Osteoblast (primary cell): ENCODE measurements around the gene RANBP3L. TPM values are rescaled to one million over a fixed set of nuclear protein-coding genes. Genes with fewer than 3 reads are reported as not detected.
"Not testable (repeated sequence)": the region's sequence is repeated elsewhere in the genome, so short reads cannot be mapped to it uniquely, and the experiment has no call there.

Experiments used
- DNase-seq: peaks from one replicate; pipeline ENCODE4 v3.0.0; 2011; ENCODE audit warnings: low spot score, mixed read lengths; ENCODE audit not compliant: insufficient read length; ENCODE audit errors: missing footprints
- H2AFZ ChIP-seq: 2 replicates; pipeline ENCODE4 v1.6.0; 2011; ENCODE audit warnings: mild to moderate bottlenecking, low read length
- H3K27ac ChIP-seq: 2 replicates; pipeline ENCODE4 v1.5.1; 2011; ENCODE audit warnings: mild to moderate bottlenecking, low read depth, low read length, moderate library complexity
- H3K27me3 ChIP-seq: 2 replicates; pipeline ENCODE4 v1.6.0; 2012; ENCODE audit warnings: mild to moderate bottlenecking, control low read depth, inconsistent platforms, low read length, moderate library complexity; ENCODE audit not compliant: insufficient read depth
- H3K36me3 ChIP-seq: 2 replicates; pipeline ENCODE4 v1.5.1; 2011; ENCODE audit warnings: mild to moderate bottlenecking, low read length, control low read depth, moderate library complexity; ENCODE audit not compliant: insufficient read depth
- H3K4me1 ChIP-seq: 2 replicates; pipeline ENCODE4 v1.5.1; 2011; ENCODE audit warnings: mild to moderate bottlenecking, low read length, control low read depth, moderate library complexity; ENCODE audit not compliant: insufficient read depth
- H3K4me2 ChIP-seq: 2 replicates; pipeline ENCODE4 v1.6.0; 2011; ENCODE audit warnings: mild to moderate bottlenecking, low read length; ENCODE audit not compliant: insufficient read depth
- H3K4me3 ChIP-seq: fragments of 200-600 bp; sonication (generic); 3 replicates; pipeline ENCODE4 v1.5.1; 2012; ENCODE audit warnings: mild to moderate bottlenecking, low read length, inconsistent platforms; ENCODE audit not compliant: insufficient read depth
- H3K79me2 ChIP-seq: 2 replicates; pipeline ENCODE4 v1.6.0; 2012; ENCODE audit warnings: mild to moderate bottlenecking, low read length, control low read depth, inconsistent platforms; ENCODE audit not compliant: insufficient read depth
- H3K9me3 ChIP-seq: 2 replicates; pipeline ENCODE4 v1.5.1; 2011; ENCODE audit warnings: low read depth, low read length, control low read depth
- H4K20me1 ChIP-seq: 2 replicates; pipeline ENCODE4 v1.6.0; 2012; ENCODE audit warnings: mild to moderate bottlenecking, low read length, control low read depth; ENCODE audit not compliant: insufficient read depth
- CTCF ChIP-seq: IDR thresholded peaks from 2 replicates; pipeline ENCODE4 v1.5.1; 2011; ENCODE audit warnings: mild to moderate bottlenecking, low read depth, low read length, moderate library complexity; ENCODE audit errors: extremely low read depth
- total RNA-seq: library from RNA; depleted of rRNA; stranded (reverse); fragments of >200 nt; gene quantifications from 2 replicates; pipeline ENCODE4 v1.2.3, GENCODE V29; 2012

RANBP3L gene
- total RNA-seq, 1 donor: 1.8 TPM

- no peak for DNase-seq
- Histone ChIP-seq H3K79me2 (no peaks in the 10 kb centered on the region), H2AFZ (peak overlapping the region; percentile 8), H3K4me3 (peak overlapping the region; percentile 10), H3K4me2 (peak overlapping the region; percentile 86), H3K4me1 (peaks cover 34% of the 10 kb centered on the region), H3K27me3 (no peaks in the 10 kb centered on the region), H4K20me1 (no peaks in the 10 kb centered on the region), H3K36me3 (no peaks in the 10 kb centered on the region), H3K9me3 (no peaks in the 10 kb centered on the region), H3K27ac (peak overlapping the region; percentile 5)
- TF ChIP-seq CTCF: no peak
Observed at GRCh38 chr5:36300191-36300926, 1.3 kb downstream of the RANBP3L start.

- DNase-seq: no peak
- Histone ChIP-seq H3K9me3 (no peaks in the 10 kb centered on the region), H3K79me2 (no peaks in the 10 kb centered on the region), H3K27me3 (no peaks in the 10 kb centered on the region), H3K4me3 (no peak overlapping the region), H4K20me1 (no peaks in the 10 kb centered on the region), H3K4me2 (no peak overlapping the region), H3K36me3 (no peaks in the 10 kb centered on the region), H3K4me1 (peaks cover 33% of the 10 kb centered on the region), H2AFZ (no peak overlapping the region), H3K27ac (no peak overlapping the region)
- no peak for TF ChIP-seq CTCF
Observed at GRCh38 chr5:36298552-36298951, 3.1 kb downstream of the RANBP3L start.

- Histone ChIP-seq H3K9me3 (no peaks in the 10 kb centered on the region), H3K27ac (no peak overlapping the region), H4K20me1 (no peaks in the 10 kb centered on the region), H3K79me2 (no peaks in the 10 kb centered on the region), H2AFZ (no peak overlapping the region), H3K27me3 (no peaks in the 10 kb centered on the region), H3K4me3 (no peak overlapping the region), H3K4me1 (peaks cover 33% of the 10 kb centered on the region), H3K36me3 (no peaks in the 10 kb centered on the region), H3K4me2 (no peak overlapping the region)
- no peak for DNase-seq
- TF ChIP-seq CTCF: no peak
Observed at GRCh38 chr5:36297653-36298052, 4.0 kb downstream of the RANBP3L start.

- no peak for TF ChIP-seq CTCF
- Histone ChIP-seq H3K27ac (no peak overlapping the region), H3K4me3 (no peak overlapping the region), H2AFZ (no peak overlapping the region), H3K36me3 (no peaks in the 10 kb centered on the region), H4K20me1 (no peaks in the 10 kb centered on the region), H3K27me3 (no peaks in the 10 kb centered on the region), H3K4me2 (no peak overlapping the region), H3K9me3 (no peaks in the 10 kb centered on the region), H3K4me1 (no peaks in the 10 kb centered on the region), H3K79me2 (no peaks in the 10 kb centered on the region)
- no peak for DNase-seq
Observed at GRCh38 chr5:36285837-36286615, 15.7 kb downstream of the RANBP3L start.

GRCh38 chr5:36283775-36284174 is 17.9 kb downstream of the RANBP3L start:
- H4K20me1 ChIP-seq, H3K36me3 ChIP-seq, H3K27ac ChIP-seq, H3K4me2 ChIP-seq, H3K27me3 ChIP-seq, H2AFZ ChIP-seq, DNase-seq, H3K79me2 ChIP-seq, H3K9me3 ChIP-seq, H3K4me3 ChIP-seq: not testable (repeated sequence)
- H3K4me1 ChIP-seq: peaks cover 15% of the 10 kb centered on the region
